ENCODE results near the gene ZNF337.

DNA sequence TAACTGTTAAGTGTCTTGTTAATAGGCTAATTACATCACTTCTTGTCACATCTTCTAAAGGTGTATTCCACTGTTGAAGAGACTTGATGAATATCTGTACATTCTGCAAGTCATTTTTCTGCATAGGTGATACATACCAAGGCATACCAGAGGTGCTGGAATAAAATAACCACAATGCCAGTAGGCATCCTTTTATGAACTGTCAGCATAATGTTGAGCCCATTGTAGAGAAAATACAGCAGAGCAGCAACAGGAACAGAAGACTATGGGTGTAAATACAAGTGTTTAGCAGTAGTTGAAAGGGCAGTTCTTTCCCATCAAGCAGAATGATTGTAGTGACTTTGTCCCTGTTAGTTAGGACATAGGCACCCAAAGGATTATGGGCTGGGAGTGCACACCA, 44.4 kb upstream of the ZNF337 start:
- TF ChIP-seq CTCF (IDR thresholded peaks at IDR 0.05), result no peak
- TF ChIP-seq POLR2A (IDR thresholded peaks at IDR 0.05), result no peak

Data from stomach (tissue), 4 donors.